Stimulated activated CD4-positive, alpha-beta T cell treated with anti-CD3 and anti-CD28 coated beads, Interleukin-2, amount 100 ng/mL, for 24 hours (primary cell): ENCODE data around the gene RAB40B.

Experiments
- DNase-seq, 2 donors: peaks; one replicate each; pipeline ENCODE4 v3.0.0-alpha.2; 2020

The RAB40B gene

DNA sequence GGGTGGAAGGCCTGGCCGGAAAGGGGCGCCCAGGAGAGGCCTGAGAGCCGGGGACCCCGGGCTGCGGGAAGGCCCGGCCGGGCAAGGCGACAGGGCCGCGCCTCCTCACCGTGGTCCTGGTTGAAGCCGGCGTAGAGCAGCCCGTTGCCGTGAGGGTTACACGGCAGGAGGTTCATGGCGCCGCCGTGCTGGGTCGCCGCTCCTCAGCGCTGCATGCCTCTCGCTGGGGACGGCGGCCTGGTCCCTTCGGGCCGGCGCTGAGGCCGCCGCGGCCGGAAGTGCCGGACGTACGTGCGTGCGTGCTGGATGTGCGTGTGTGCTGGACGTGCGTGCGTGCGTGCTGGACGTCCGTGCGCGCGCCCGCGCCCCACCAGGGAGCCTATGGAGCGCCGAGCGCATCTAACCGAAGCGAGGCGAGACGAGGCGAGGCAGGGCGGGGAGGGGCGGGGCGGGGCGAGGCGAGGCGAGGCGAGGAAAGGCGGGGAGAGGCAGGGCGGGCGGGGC, 50.3 kb downstream of the RAB40B start, which contains the start of gene WDR45B:
WDR45B (minus strand) TSS at position 280 of the 504 bp plus-strand sequence; CDS start at position 176, 104 bp downstream.
- DNase-seq: peak; percentile 89 to 92

- DNase-seq: peak; percentile 59
Measured at GRCh38 chr17:82647593-82648164, 50.8 kb downstream of the RAB40B start.

DNA sequence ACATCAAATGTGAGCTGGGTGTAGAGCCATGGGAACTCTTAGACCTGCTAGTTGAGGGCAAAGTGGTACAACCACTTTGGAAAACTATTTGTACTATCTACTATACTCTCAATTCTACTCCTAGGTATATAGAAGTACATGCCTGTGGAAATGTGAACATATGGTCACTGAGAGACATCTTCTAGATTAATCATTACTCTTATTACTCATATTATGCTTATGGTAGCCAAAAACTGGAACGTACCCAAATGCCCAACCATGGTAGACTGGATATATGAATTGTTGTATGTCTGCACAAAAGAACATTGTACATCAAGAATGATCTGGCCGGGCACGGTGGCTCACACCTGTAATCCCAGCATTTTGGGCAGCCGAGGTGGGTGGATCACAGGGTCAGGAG, 53.0 kb downstream of the RAB40B start:
- DNase-seq: no peak

GRCh38 chr17:82644148-82644547, 54.4 kb downstream of the RAB40B start:
- no peak for DNase-seq

DNA sequence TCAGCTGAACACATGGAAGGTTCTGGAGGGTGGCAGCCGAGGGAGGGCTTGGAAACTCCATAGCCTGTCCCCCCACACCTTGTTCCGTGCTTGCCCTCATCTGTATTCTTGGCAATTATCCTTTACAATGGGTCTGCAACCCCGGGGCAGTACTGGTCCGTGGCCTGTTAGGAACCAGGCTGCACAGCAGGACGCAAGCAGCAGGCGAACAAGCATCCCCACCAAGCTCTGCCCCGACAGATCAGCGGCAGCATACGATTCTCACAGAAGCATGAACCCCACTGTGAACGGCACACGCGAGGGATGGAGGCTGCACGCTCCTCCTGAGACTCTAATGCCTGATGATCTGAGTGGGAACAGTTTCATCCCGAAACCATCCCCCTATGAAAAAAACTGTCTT, 56.5 kb downstream of the RAB40B start:
- no peak for DNase-seq

DNA sequence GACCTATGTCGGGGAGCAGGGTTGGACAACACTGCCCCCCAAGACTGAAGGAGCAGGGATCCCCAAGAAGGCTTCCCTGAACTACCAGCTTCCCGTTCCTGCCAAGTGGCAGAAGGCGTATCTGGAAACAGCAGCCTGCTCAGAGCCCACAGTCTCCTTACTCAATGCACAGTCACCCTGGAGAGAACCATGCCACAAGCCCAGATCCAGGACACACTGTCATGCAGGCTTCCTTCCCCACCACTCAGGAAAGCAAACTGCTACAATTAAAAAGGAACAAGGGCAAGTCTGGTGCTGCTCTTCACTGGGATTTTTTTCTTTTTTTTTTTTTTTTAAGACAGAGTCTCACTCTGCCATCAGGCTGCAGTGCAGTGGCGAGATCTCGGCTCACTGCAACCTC, 58.5 kb downstream of the RAB40B start:
- DNase-seq: no peak

DNA sequence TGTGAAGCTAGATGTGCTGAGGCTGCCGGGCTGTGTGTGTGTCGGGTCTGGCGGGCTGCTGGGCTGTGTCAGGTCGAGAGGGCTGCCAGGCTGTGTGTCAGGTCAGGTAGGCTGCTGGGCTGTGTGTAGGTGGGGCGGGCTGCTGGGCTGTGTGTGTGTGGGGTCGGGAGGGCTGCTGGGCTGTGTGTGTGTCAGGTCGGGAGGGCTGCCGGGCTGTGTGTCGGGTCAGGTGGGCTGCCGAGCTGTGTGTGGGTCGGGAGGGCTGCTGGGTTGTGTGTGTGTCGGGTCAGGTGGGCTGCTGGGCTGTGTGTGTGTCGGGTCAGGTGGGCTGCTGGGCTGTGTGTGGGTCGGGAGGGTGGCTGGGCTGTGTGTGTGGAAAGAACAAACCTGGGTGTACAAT, 58.9 kb downstream of the RAB40B start:
- no peak for DNase-seq

DNA sequence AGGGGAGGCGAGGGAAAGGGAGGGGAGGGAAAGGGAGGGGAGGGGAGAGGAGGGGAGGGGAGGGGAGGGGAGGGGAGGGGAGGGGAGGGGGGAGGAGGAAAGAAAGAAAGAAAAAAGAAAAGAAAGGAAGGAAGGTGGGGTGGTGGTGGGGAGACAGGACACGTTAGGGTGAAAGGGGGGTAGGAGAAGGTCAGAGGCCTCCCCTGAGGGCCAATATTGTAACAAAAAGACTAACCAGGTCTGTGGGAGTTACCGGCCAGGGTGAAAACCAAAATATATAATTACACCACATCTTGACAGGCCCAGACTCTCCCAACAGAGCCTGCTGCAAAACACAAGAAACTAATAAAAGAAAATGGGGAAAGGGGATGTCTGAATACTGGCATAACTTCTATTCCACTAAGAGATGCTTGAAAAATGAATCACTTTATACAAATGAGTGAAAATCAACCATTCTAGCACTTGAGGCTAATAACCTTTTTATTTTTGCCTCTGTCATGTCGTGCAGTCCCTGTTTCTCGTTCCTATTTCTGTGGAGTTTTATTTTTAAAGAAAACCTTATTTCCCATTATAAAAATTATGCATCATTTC, 60.2 kb downstream of the RAB40B start:
- DNase-seq: no peak

GRCh38 chr17:82636626-82637598, 61.6 kb downstream of the RAB40B start:
- DNase-seq: no peak

DNA sequence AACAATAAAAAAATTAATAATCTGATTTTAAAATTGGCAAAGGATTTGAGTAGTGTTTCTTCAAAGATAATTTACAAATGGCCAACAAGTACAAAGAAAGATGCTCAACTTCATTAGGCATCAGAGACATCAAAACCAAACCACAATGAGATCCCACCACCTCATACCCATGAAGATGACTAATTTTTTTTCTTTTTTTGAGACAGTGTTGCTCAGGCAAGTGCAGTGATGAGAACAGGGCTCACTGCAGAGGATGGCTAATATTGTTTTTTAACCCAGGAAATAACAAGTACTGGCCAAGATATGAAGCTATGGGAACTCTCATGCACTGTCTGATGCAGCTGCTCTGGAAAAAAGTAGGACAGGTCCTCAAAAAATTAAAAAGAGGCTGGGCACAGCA, 65.2 kb downstream of the RAB40B start:
- no peak for DNase-seq

DNA sequence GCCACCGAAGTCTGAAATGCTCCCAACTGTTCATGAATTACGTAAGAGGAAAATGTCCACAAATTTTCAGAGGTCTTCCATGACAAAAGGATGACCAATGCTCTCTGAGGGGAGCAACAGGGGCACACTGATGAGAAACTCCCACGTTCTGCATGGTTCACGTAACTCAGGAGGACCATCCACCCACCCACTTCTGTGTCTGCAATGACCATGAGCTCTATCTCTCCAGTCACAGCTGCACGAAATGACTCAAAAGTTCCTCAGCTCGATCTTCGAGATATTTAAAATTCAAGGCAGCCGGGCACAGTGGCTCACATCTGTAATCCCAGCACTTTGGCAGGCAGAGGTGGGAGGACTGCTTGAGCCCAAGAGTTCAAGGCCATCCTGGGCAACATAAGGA, 66.0 kb downstream of the RAB40B start:
- no peak for DNase-seq

DNA sequence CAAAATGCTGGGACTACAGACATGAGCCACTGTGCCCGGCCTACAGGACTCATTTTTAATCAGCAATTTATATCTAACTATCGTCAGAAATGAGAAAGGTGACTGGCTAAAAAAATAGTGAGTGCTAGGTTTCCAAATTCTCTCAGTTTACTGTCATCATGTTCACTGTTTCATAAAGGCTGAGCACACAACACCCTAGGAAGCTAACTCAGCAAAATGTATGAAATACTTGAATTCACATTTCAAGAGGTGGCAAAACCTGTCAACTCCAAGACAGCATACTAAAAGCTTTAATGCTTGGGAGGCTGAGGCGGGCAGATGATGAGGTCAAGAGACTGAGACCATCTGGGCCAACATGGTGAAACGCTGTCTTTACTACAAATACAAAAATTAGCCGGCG, 67.0 kb downstream of the RAB40B start:
- DNase-seq: no peak

DNA sequence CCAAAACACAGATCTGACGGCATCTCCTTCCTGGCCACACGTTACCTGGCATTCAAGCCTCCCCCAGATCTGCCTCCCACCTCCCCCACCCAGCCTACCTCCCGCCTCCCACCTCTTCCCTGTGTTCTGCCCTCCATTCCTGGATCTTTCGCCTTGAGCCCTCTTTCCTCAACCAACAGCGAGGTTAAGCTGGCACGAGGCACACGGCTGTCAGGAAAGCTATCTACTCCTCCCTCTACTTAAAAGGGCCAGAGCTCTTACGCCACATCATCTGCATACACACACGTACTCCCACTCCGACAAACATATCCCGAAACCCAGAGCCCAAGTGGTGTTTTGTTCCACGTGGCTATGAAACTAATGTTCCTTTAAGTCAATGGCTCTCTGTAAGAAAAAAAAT, 68.3 kb downstream of the RAB40B start:
- DNase-seq: no peak

DNA sequence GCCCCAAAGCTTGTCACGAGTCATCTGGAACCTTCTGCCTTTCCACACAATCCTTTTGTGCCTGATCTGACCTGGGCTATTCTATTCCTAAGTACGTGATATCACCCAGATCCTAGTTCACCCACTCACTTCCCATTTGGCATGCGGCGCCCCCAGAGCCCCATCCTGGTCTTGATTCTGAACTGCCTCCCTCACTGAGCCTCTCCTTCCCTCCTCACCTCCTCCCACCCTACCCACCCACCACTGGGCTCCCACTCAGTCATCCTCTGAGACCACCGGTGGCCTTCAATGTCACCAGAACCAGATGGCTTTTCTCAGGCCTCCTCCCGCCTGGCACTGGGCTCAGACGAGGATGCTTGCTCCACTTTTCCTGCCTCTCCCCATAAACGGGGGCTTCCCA, 68.8 kb downstream of the RAB40B start:
- DNase-seq: no peak

- DNase-seq: no peak
Measured at GRCh38 chr17:82627405-82627804, 71.1 kb downstream of the RAB40B start.

- DNase-seq: no peak
Measured at GRCh38 chr17:82623707-82624106, 74.8 kb downstream of the RAB40B start.

- no peak for DNase-seq
Measured at GRCh38 chr17:82619641-82620040, 78.9 kb downstream of the RAB40B start.

- DNase-seq: no peak
Measured at GRCh38 chr17:82619211-82619610, 79.3 kb downstream of the RAB40B start.

- DNase-seq: no peak
Measured at GRCh38 chr17:82616021-82616711, 82.3 kb downstream of the RAB40B start.

DNA sequence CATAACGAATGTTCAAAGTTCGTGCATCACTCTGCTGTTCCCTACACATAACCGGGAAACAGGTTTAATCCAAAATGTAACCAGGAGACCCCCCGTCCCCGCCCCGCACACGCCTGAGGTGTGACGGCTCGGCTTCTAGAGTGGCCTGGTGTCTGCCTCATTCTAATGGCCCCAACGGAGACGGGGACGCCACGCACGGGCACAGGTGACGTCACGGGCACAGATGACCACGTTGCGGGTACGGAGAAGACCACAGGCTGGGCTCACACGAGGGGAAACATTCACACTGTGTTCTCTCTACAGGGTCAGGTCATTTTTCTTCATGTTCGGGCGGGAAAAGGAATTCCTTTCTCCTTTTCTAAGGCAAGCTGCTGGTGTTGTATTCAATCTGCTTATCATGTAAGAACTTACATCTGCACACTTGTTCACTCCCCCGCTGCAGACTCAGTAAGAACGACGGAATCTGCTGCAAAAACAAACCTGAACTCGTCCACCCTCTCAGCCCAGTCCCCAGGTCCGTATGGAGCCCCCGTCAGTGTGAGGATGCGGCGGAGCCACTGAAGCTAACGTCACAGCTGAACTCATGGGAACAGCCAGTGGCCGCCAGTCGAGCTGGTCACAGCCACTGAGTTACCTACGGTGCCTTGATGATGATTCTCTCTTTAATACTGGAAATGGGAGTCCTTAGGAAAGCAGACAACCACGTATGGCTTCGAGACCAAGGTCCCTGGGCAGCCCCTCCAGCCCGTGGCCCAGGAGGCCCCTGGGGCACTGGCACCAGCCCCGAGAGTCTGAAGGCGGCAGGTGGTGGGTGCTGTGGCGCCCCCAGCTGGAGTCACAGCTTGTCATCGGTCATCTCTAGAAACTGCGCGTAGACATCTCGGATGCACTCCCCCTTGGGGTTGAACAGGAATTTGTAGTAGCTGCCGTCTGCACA, 83.1 kb downstream of the RAB40B start:
- DNase-seq: no peak

DNA sequence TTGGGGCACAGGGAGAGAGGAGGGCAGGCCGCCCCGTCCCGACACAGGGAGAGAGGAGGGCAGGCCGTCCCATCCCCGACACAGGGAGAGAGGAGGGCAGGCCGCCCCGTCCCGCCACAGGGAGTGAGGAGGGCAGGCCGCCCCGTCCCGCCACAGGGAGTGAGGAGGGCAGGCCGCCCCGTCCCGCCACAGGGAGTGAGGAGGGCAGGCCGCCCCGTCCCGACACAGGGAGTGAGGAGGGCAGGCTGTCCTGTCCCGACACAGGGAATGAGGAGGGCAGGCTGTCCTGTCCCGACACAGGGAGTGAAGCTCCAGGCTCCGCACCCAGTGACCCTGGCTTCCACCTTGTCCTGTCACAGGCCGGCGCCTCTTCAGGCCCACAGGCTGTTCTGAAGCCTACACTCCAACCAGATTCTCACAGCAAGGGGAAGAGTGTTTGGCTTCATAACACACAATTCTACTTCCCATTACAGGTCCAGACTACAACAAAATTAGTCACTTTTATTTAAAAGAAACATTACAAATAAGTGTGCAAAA, 84.3 kb downstream of the RAB40B start:
- no peak for DNase-seq
